ENCODE results near the gene UQCRC1.

DNA sequence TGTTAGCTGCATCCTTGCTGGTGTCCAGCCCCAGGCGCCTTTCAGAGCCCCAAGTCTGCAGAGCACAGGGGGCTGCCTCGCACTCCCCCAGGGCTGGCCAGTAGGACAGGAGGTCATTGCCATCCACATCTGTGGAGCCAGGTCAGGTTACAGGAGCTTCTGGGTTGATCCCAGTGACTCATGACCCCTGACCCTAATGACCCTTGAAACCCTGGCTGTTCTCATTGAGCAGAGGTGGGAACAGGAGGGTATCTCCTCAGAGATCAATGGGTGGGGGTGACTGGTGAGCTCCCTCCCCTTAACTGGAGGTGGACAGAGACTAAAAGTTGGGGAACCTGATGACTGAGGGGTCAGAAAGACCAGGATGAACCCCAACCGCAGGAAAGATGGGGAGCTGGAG is 31.9 kb upstream of the UQCRC1 start:
- TF ChIP-seq CTCF (IDR thresholded peaks at IDR 0.05) (no peak), POLR2A (IDR thresholded peaks at IDR 0.05) (no peak), EP300 (IDR thresholded peaks at IDR 0.05; ENCODE audit: low read depth) (no peak), POLR2AphosphoS5 (IDR thresholded peaks at IDR 0.05) (no peak)
